Activated CD8-positive, alpha-beta T cell treated with anti-CD3 and anti-CD28 coated beads for 36 hours (primary cell): ENCODE measurements around the gene SPTY2D1. TPM values are rescaled to one million over a fixed set of nuclear protein-coding genes. Genes with fewer than 3 reads are reported as not detected.

Experiments
- ATAC-seq: fragments of 200-7000 bp; cut with Tn5 transposase; one replicate; pipeline ENCODE4 v1.10.0; 2021; ENCODE audit warnings: mild to moderate bottlenecking, moderate library complexity
- CTCF ChIA-PET: fragments of 350-600 bp; sonication (Branson Sonifier 250); formaldehyde crosslinking; loops from one replicate; lab custom pipeline; 2021; ENCODE audit warnings: antibody characterized with exemption; lab: Charles Lee
- POLR2A ChIA-PET: fragments of 350-600 bp; sonication (Branson Sonifier 250); formaldehyde crosslinking; loops from one replicate; lab custom pipeline; 2021; ENCODE audit warnings: antibody characterized with exemption; lab: Charles Lee
- DNase-seq: peaks from one replicate; pipeline ENCODE4 v3.0.0-alpha.2; 2020
- H3K27ac Mint-ChIP-seq: one replicate; pipeline ENCODE4 v1.8.0; 2021; ENCODE audit warnings: mild to moderate bottlenecking, mixed read lengths
- H3K27me3 Mint-ChIP-seq: one replicate; pipeline ENCODE4 v1.8.0; 2021; ENCODE audit warnings: mixed read lengths
- H3K36me3 Mint-ChIP-seq: one replicate; pipeline ENCODE4 v1.8.0; 2021; ENCODE audit warnings: low read depth, mixed read lengths
- H3K4me1 Mint-ChIP-seq: one replicate; pipeline ENCODE4 v1.8.0; 2021; ENCODE audit warnings: low read depth, mixed read lengths
- H3K4me3 Mint-ChIP-seq: one replicate; pipeline ENCODE4 v1.8.0; 2021; ENCODE audit warnings: mild to moderate bottlenecking, moderate library complexity, mixed read lengths
- H3K9me3 Mint-ChIP-seq: one replicate; pipeline ENCODE4 v1.8.0; 2021; ENCODE audit warnings: mixed read lengths
- CTCF ChIP-seq: fragments of 200-600 bp; IDR thresholded peaks from one replicate; pipeline ENCODE4 v1.8.0; 2022; ENCODE audit warnings: antibody characterized with exemption, mild to moderate bottlenecking
- intact Hi-C: fragments of 100-400 bp; cut with micrococcal nuclease; formaldehyde crosslinking; loops from one replicate; pipeline ENCODE4 v1.10.0; 2022
- total RNA-seq, 2 experiments: library from RNA; stranded (reverse); gene quantifications; one replicate each; pipeline ENCODE4 v1.2.3, GENCODE V29; 2021

SPTY2D1 gene
- total RNA-seq, 2 experiments from 2014 or later: 21.3 TPM

- peak overlapping the region; percentile 47 for H3K27ac Mint-ChIP-seq
- CTCF ChIA-PET: interaction anchor here (0.7 to 2.8 kb wide), 8 partner anchors 10 to 1389 kb away, joined by 3 to 7 read pairs (median 4); no protein-coding TSS in a partner anchor
- H3K4me1 Mint-ChIP-seq: peaks cover 53% of the 10 kb centered on the region
- ATAC-seq (no peak), DNase-seq (no peak)
- H3K4me3 Mint-ChIP-seq: peak overlapping the region; percentile 33
- POLR2A ChIA-PET: interaction anchor here (0.8 to 3.5 kb wide), 6 partner anchors 11 to 918 kb away, joined by 3 to 19 read pairs (median 6); partner anchors contain the start of genes SPTY2D1 and TSG101
- H3K36me3 Mint-ChIP-seq: peaks cover 20% of the 10 kb centered on the region
- H3K9me3 Mint-ChIP-seq: no peaks in the 10 kb centered on the region
- intact Hi-C loops: loop anchor here (2.0 kb wide), 1 partner anchor 30 kb away; the partner anchor contains the start of gene UEVLD
- H3K27me3 Mint-ChIP-seq: no peaks in the 10 kb centered on the region
- no peak for TF ChIP-seq CTCF
These were observed 15.7 kb downstream of the SPTY2D1 start for GRCh38 chr11:18618342-18619025.

DNA sequence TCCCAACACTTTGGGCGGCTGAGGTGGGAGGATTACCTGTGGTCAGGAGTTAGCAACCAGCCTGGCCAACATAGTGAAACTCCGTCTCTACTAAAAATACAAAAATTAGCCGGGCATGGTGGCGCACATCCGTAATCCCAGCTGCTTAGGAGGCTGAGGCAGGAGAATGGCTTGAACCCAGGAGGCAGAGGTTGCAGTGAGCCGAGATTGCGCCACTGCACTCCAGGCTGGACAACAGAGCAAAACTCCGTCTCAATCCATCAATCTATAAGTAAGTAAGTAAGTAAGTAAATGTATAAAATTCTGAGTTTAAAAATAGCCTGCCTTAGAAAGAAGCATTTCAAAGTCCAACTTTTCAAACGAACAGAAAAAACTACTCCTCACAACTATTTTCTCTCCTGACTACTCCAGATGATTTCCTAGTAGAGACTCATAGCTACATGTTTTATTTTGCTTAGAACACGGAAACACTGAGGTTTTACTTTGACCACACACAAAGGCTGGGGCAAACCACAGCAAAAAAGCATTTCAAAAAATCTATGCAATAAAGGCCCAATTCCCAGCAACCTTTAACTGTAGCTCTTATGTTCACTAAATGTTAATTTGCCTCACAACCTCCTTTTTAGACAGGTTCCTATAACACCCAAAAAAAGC lies 16.3 kb downstream of the SPTY2D1 start:
- ChIA-PET POLR2A (interaction anchor here (0.8 to 2.8 kb wide), 5 partner anchors 12 to 919 kb away, joined by 3 to 16 read pairs (median 6); partner anchors contain the start of genes SPTY2D1, TSG101 and UEVLD), CTCF (interaction anchor here (0.7 to 2.8 kb wide), 8 partner anchors 11 to 374 kb away, joined by 3 to 7 read pairs (median 4); no protein-coding TSS in a partner anchor)
- no peaks in the 10 kb centered on the region for H3K9me3 Mint-ChIP-seq
- TF ChIP-seq CTCF: no peak
- intact Hi-C loops: loop anchor here (2.0 kb wide), 1 partner anchor 29 kb away; the partner anchor contains the start of gene UEVLD
- ATAC-seq: peak; percentile 72
- H3K27ac Mint-ChIP-seq: peak overlapping the region; percentile 47
- H3K36me3 Mint-ChIP-seq: peaks cover 20% of the 10 kb centered on the region
- DNase-seq: peak; percentile 63
- H3K4me1 Mint-ChIP-seq: peaks cover 53% of the 10 kb centered on the region
- H3K27me3 Mint-ChIP-seq: no peaks in the 10 kb centered on the region
- H3K4me3 Mint-ChIP-seq: peak overlapping the region; percentile 33

DNA sequence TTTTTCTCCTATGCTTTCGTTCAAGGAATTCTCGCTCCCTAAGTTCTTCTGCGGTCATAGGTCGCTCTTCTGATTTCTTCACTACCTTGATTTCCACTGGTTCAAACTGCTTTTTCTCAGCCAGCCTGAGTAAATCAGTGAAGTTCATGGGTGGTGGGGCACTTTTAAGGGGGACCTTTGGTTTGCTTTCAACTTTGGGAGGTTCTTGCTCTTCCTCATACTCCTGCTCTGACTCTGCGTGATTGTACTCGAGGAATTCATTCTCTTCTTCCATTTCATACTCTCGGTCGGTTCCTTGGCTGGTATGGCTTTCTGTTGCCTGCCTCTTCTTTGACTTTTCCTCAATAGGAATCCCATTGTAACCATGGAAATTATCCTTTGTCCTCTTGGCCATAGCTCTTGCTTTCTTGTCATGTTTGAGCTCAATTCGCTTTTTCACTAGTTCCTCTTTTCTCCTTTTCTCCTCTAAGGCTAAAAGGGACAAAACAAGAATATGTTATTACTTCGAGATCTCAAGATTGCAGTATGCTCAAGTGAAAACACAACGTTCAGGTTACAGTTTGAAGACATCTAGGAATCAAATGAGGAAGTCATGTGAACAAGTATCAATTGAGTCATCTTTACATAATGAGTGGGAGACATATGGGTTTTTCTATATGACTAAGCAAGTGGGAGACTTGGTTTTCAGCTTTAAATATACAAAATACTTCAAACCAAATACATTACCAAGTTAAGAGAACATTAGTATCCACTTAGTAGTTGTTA lies 18.3 kb downstream of the SPTY2D1 start:
- Mint-ChIP-seq H3K36me3 (peaks cover 25% of the 10 kb centered on the region), H3K27ac (peak overlapping the region; percentile 60), H3K4me1 (peaks cover 44% of the 10 kb centered on the region), H3K4me3 (no peak overlapping the region), H3K9me3 (no peaks in the 10 kb centered on the region), H3K27me3 (no peaks in the 10 kb centered on the region)
- TF ChIP-seq CTCF: no peak
- CTCF ChIA-PET: interaction anchor here (0.8 to 2.2 kb wide), 9 partner anchors 14 to 372 kb away, joined by 3 to 11 read pairs (median 4); partner anchors contain the start of gene SPTY2D1
- DNase-seq (no peak), ATAC-seq (peak; percentile 77)
- intact Hi-C loops: loop anchor here (1.0 kb wide), 1 partner anchor 17 kb away; no protein-coding TSS in a partner anchor
- POLR2A ChIA-PET: interaction anchor here (1.3 to 4.1 kb wide), 5 partner anchors 14 to 106 kb away, joined by 3 to 19 read pairs (median 6); partner anchors contain the start of genes SPTY2D1 and UEVLD

DNA sequence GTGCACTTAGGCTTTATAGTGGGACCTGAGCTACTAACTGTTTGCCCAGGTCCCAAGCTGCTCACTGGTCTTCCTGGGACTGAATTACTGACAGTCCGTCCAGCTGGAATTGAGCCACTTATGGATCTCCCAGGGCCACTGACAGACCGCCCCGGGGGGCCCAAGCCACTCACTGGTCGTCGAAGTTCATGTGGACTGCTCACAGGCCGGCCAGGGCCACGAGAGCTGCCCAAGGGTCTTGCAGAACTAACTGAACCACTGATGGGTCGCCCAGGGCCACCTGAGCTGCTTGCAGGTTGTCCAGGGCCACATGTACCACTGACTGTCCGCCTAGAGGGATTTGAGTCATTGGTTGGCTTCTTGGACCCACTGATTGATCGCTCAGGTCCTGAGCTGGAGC lies 19.5 kb downstream of the SPTY2D1 start:
- Mint-ChIP-seq H3K27me3 (no peaks in the 10 kb centered on the region), H3K4me1 (peaks cover 40% of the 10 kb centered on the region), H3K27ac (no peak overlapping the region), H3K4me3 (no peak overlapping the region), H3K9me3 (no peaks in the 10 kb centered on the region), H3K36me3 (peaks cover 29% of the 10 kb centered on the region)
- ChIA-PET CTCF (no interaction called here), POLR2A (interaction anchor here (0.7 to 4.1 kb wide), 2 partner anchors 19 to 107 kb away, joined by 4 to 19 read pairs; partner anchors contain the start of gene SPTY2D1)
- intact Hi-C loops: no loop called here
- DNase-seq (no peak), ATAC-seq (no peak)
- TF ChIP-seq CTCF: no peak
